SU-DHL-6 (cell line): ENCODE results near the gene ADAM12.

Experiments
- CTCF ChIP-seq: fragments of 200-600 bp; sonication (generic); IDR thresholded peaks from one replicate; pipeline ENCODE4 v1.5.1; 2017; ENCODE audit warnings: antibody characterized with exemption, mild to moderate bottlenecking, low read length, moderate library complexity; ENCODE audit not compliant: insufficient read depth, poor library complexity, severe bottlenecking
- EZH2phosphoT487 ChIP-seq: fragments of 200-600 bp; sonication (generic), shearing (Covaris generic); conservative IDR thresholded peaks from 2 replicates; pipeline ENCODE4 v1.6.1; 2018; ENCODE audit warnings: mild to moderate bottlenecking, antibody characterized with exemption, low read length, moderate library complexity, mixed read lengths

GRCh38 chr10:126405239-126405775 is 17.0 kb upstream of the ADAM12 start:
- TF ChIP-seq CTCF (no peak), EZH2phosphoT487 (no peak)
